Breast epithelium (tissue), 3 donors: ENCODE measurements around the gene KIF5A.

Experiments
- CTCF ChIP-seq, 3 donors: fragments of 450-650 bp; IDR thresholded peaks; one replicate each; pipeline ENCODE4 v1.5.1; 2016 to 2017; ENCODE audit warnings: antibody characterized with exemption in 3 of 3, mild to moderate bottlenecking in 3 of 3, moderate library complexity in 3 of 3
- POLR2A ChIP-seq: fragments of 450-650 bp; IDR thresholded peaks from one replicate; pipeline ENCODE4 v1.6.1; 2016; ENCODE audit warnings: antibody characterized with exemption, mild to moderate bottlenecking, moderate library complexity

- TF ChIP-seq CTCF (IDR thresholded peaks at IDR 0.05) (no peak), POLR2A (no peak)
Measured at GRCh38 chr12:57629897-57630471, 80.1 kb downstream of the KIF5A start.
